Mucosa of rectum (tissue), 2 donors: ENCODE measurements around the gene GZMM.
A peak's percentile ranks its signal among the peaks of the same experiment; 100 is the strongest.

ENCODE experiments used
- H3K27ac ChIP-seq, 2 donors: one replicate each; pipeline ENCODE4 v1.7.0; 2013; ENCODE audit warnings: inconsistent platforms in 2 of 2, low read depth in 2 of 2, low read length in 2 of 2
- H3K27me3 ChIP-seq, 2 donors: one replicate each; pipeline ENCODE4 v1.7.0; 2013; ENCODE audit warnings: low read length in 2 of 2; ENCODE audit not compliant: control insufficient read depth in 2 of 2, insufficient read depth in 2 of 2
- H3K36me3 ChIP-seq, 2 donors: one replicate each; pipeline ENCODE4 v1.7.0; 2013; ENCODE audit warnings: low read length in 2 of 2; ENCODE audit not compliant: control insufficient read depth in 2 of 2, insufficient read depth in 2 of 2
- H3K4me1 ChIP-seq, 2 donors: one replicate each; pipeline ENCODE4 v1.7.0; 2013; ENCODE audit warnings: low read length in 2 of 2, mild to moderate bottlenecking in 1 of 2; ENCODE audit not compliant: control insufficient read depth in 2 of 2, insufficient read depth in 2 of 2
- H3K4me3 ChIP-seq, 2 donors: one replicate each; pipeline ENCODE4 v1.7.0; 2013; ENCODE audit warnings: low read length in 2 of 2
- H3K9ac ChIP-seq, 2 donors: one replicate each; pipeline ENCODE4 v1.7.0; 2013; ENCODE audit warnings: low read length in 2 of 2, low read depth in 1 of 2, mild to moderate bottlenecking in 1 of 2
- H3K9me3 ChIP-seq, 2 donors: one replicate each; pipeline ENCODE4 v1.7.0; 2013; ENCODE audit warnings: low read length in 2 of 2; ENCODE audit not compliant: control insufficient read depth in 2 of 2
- donor health status: healthy.
- donor health status: Normal muscosa, but diverticular disease.

The GZMM gene

GRCh38 chr19:547836-548720, 4.2 kb downstream of the GZMM start:
- peaks cover 3 to 13% of the 10 kb centered on the region in 2 donors for H3K4me1 ChIP-seq
- H3K9ac ChIP-seq: no peak overlapping the region
- no peaks in the 10 kb centered on the region for H3K9me3 ChIP-seq
- no peaks in the 10 kb centered on the region for H3K36me3 ChIP-seq
- H3K27me3 ChIP-seq: peaks cover 0 to 4% of the 10 kb centered on the region in 2 donors
- H3K4me3 ChIP-seq: no peak overlapping the region
- no peak overlapping the region for H3K27ac ChIP-seq

GRCh38 chr19:548886-549830, 5.3 kb downstream of the GZMM start:
- Histone ChIP-seq H3K9ac (no peak overlapping the region), H3K27ac (no peak overlapping the region), H3K4me1 (peaks cover 3 to 13% of the 10 kb centered on the region in 2 donors), H3K4me3 (no peak overlapping the region), H3K9me3 (no peaks in the 10 kb centered on the region), H3K27me3 (peaks cover 0 to 4% of the 10 kb centered on the region in 2 donors), H3K36me3 (no peaks in the 10 kb centered on the region)

DNA sequence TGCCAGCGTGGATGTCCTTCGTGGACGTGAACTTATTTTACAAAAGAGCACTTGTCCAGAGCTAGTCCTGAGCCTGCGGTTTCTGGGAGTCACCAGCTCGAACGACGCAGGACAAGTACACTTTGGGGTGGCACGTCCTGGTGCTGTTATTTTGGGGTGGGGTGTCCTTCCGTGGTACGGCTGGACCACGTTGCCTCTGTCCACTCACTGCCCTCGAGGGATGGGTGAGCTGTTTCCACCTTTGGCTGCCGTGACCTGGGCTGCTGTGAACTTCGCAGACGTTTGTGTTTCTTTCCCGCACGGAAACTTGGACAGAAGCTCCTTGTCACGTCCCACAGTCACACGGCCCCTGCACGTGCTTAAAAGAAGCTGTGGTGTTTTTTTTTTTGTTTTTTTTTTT, 11.0 kb downstream of the GZMM start:
- Histone ChIP-seq H3K4me1 (peaks cover 9 to 21% of the 10 kb centered on the region in 2 donors), H3K4me3 (no peak overlapping the region), H3K9me3 (no peaks in the 10 kb centered on the region), H3K27me3 (no peaks in the 10 kb centered on the region), H3K9ac (no peak overlapping the region), H3K27ac (no peak overlapping the region), H3K36me3 (no peaks in the 10 kb centered on the region)

GRCh38 chr19:555474-555808, 11.6 kb downstream of the GZMM start:
- Histone ChIP-seq H3K27ac (peak overlapping the region; percentile 55 to 63), H3K4me3 (no peak overlapping the region), H3K36me3 (no peaks in the 10 kb centered on the region)

GRCh38 chr19:556611-557382, 12.9 kb downstream of the GZMM start:
- Histone ChIP-seq H3K27ac (peak overlapping the region; percentile 76 to 81), H3K4me3 (peak overlapping the region in 1 of 2 donors; percentile 54)

More at GRCh38 chr19:555474-555808, 11.6 kb downstream of the GZMM start:
- Histone ChIP-seq H3K9ac (no peak overlapping the region), H3K27me3 (no peaks in the 10 kb centered on the region), H3K9me3 (no peaks in the 10 kb centered on the region), H3K4me1 (peaks cover 9 to 21% of the 10 kb centered on the region in 2 donors)

DNA sequence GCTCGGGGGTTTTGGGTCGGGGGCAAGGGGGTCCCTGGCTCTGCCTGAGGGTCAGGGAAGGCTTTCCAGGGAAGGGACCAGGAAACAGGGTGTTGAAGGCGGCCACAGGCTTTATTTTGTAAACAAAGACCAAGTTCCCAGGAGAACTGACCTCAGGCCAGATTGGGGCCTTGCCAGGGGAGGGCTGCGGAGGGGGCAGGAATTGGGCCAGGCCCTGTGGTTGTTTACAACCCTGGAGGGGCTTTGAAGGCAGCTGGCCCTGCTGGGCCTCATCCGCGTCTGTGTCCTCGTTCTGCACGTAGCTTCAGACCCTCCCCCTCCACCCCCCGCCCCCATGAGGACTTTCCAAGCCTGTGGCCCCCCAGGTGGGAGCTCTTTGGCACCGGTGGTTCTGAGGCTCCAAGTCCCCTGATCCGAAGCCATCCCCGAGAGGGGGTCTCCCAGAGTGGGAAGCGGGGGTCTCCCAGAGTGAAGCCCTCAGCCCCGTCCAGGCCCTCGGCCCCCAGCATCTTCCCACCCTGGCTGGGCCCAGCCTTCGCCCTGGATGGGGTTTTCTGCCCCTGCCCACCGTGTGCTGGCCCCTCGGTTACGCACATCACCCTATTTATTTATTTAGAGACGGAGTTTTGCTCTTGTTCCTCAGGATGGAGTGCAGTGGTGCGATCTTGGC, 15.1 kb downstream of the GZMM start:
- Histone ChIP-seq H3K27ac (no peak overlapping the region), H3K9me3 (no peaks in the 10 kb centered on the region), H3K4me3 (no peak overlapping the region), H3K9ac (no peak overlapping the region), H3K36me3 (no peaks in the 10 kb centered on the region), H3K27me3 (no peaks in the 10 kb centered on the region), H3K4me1 (peaks cover 7 to 8% of the 10 kb centered on the region in 2 donors)

More at GRCh38 chr19:556611-557382, 12.9 kb downstream of the GZMM start:
- H3K9me3 ChIP-seq: no peaks in the 10 kb centered on the region
- H3K27me3 ChIP-seq: no peaks in the 10 kb centered on the region
- no peaks in the 10 kb centered on the region for H3K36me3 ChIP-seq
- peaks cover 7 to 15% of the 10 kb centered on the region in 2 donors for H3K4me1 ChIP-seq
- peak overlapping the region; percentile 14 to 64 for H3K9ac ChIP-seq

DNA sequence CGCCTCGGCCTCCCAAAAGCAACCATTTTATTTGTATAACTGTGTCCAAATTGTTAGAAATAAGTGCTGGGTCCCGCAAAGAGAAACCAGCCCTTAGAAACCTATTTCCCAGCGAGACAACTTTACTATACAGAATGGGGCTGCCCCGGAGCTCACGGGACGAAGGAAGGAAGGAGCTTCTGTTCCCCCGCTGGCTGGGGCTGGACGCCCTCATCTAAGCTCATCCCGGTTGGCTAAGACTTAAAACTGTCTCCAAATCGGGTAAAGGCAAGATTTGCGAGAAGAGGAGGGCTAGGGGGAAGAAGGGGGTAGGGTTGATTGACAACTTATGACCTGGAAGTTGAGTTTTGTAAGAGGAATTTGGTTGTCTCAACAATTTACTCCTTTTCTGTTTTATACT, 16.3 kb downstream of the GZMM start:
- no peaks in the 10 kb centered on the region for H3K27me3 ChIP-seq
- peaks cover 7 to 8% of the 10 kb centered on the region in 2 donors for H3K4me1 ChIP-seq
- no peak overlapping the region for H3K9ac ChIP-seq
- H3K9me3 ChIP-seq: no peaks in the 10 kb centered on the region
- H3K4me3 ChIP-seq: no peak overlapping the region
- H3K36me3 ChIP-seq: no peaks in the 10 kb centered on the region
- H3K27ac ChIP-seq: no peak overlapping the region

DNA sequence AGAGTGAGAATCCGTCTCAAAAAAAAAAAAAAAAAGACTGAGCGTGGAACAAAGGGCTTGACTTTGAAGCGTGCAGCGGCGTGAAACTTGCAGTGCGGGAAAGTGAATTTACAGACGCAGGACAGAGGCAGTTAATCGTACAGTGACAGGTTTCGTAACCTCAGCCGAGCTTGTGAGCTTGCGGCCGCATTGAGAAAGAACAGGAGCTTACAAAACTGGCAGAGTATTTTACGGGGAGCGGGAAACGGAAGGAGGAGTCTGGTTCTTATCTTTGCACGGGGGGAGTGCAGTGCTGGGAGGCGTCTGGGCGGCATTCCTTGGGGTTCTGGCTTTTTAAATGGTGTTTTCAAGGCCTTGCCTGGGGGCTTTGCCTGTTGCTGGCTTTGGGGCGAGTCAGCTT, 22.6 kb downstream of the GZMM start:
- no peaks in the 10 kb centered on the region for H3K36me3 ChIP-seq
- no peaks in the 10 kb centered on the region for H3K27me3 ChIP-seq
- no peak overlapping the region for H3K27ac ChIP-seq
- peaks cover 4 to 6% of the 10 kb centered on the region in 2 donors for H3K4me1 ChIP-seq
- no peak overlapping the region for H3K9ac ChIP-seq
- no peaks in the 10 kb centered on the region for H3K9me3 ChIP-seq
- no peak overlapping the region for H3K4me3 ChIP-seq

DNA sequence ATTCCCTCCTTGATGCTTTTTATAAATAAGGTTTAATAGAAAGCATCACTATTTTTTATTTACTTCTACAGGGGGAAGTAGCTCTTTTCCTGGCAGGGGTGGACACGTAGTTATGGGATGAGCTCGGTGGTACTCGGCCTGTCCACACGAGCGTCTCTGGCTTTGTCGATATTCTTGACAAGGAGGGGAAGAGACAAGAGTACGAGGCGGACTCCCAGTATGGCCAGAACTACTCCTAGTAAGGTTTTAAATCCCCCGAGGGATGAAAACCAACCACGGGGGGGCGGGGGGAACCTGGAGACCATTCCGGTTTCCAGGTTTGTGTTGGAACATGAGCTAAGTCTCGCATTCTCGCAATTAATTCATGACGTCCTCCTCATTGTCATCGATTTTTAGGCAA, 23.0 kb downstream of the GZMM start:
- H3K4me1 ChIP-seq: peaks cover 7 to 10% of the 10 kb centered on the region in 2 donors
- no peaks in the 10 kb centered on the region for H3K27me3 ChIP-seq
- H3K9ac ChIP-seq: no peak overlapping the region
- no peaks in the 10 kb centered on the region for H3K9me3 ChIP-seq
- H3K36me3 ChIP-seq: no peaks in the 10 kb centered on the region
- no peak overlapping the region for H3K4me3 ChIP-seq
- no peak overlapping the region for H3K27ac ChIP-seq
